GM19324 (cell line): ENCODE results near the gene ANKH.

Source experiments
- ATAC-seq: cut with Tn5 transposase; IDR thresholded peaks from one replicate; pipeline ENCODE4 v1.9.1; 2021; ENCODE audit warnings: mild to moderate bottlenecking, moderate library complexity; ENCODE audit not compliant: unreplicated experiment, low FRiP score

ANKH gene

DNA sequence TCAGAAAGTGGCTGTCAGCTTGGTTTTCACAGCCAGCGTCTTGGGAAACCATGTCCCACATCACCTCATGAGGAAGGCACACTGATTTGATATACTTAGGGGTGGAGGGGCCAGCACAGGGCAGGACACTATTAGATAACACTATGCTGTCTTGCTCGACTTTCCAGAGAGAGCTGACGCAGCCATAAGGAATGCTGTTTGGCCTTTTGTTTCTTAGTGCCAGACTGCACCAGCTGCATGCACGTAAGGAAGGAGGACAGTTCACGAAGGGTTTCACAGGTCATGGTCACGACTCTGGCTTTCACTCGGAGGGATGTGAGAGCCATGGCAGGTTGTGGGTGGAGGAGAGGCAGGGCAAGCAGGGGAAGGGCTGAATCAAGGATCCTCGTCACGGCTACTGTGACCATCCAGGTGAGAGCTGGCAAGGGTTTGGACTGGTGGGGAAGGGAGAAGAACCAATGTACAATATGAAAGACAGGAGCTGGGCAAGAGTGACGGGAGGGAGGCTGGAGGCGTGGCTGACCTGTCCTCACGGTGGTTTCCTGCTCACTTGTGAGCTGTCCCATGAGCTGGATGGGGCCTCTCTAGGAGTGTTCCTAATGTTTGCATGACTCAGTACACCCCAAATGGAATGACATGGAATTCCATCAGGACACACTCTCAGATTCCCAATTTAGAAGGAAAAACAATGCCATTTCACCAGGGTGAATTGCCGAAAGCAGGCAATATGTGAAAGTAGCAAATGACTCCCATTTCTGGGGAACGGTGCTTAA, 145.3 kb downstream of the ANKH start:
- ATAC-seq, result no peak

DNA sequence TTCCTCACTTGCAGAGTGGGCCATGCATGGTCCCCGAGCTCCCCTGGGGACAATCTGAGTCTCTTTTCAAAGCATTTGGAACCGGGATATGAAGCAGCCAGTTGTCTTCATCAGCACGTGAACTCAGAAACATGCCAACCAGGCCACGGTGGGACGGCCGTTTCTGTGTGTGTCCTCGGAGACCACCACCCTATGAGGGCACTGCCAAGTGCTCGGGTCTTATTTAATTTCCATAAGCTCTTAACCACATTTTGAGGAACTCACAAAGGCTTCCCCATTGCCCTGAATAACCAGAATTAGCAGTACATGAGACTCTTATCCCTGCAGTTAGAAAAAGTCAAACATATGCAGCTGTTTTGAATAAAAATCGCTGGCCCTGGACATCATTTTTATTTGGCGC, 146.9 kb downstream of the ANKH start:
- ATAC-seq, result no peak

DNA sequence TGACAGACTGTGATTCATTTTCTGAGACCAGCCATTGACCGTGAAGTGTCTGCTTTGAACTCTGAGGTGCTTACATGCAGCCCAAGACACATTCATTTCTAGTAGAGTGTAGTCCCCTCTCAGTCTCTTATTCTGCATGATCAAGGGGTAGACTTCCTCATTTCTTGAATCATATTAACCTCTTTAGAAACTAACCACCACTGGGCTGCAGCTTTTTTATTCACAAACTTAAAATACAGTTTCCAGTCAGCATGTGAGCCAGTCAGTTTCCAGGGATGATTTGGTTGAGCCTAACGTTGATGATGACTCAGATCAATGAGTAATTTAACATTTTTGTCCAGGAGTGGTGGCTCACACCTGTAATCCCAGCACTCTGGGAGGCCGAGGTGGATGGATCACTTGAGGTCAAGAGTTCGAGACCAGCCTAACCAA, 147.9 kb downstream of the ANKH start:
- ATAC-seq, result no peak

DNA sequence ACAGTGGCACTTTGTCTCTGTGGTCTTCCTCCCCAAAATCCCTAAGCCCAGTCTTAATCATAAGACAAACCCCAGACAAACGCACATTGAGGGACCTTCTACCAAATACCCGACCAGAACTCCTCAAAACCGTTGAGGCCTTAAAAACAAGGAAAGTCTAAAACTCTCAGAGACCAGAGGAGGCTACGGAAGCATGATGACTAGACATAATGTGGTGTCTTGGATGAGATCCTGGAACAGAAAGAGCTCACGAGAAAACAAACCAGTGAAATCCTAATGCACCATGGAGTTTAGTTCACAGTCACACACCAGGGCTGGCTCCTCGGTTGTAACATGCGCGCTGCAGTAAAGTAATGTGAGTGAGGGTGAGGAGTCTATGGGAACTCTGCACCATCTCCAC, 148.7 kb downstream of the ANKH start:
- ATAC-seq, result no peak

DNA sequence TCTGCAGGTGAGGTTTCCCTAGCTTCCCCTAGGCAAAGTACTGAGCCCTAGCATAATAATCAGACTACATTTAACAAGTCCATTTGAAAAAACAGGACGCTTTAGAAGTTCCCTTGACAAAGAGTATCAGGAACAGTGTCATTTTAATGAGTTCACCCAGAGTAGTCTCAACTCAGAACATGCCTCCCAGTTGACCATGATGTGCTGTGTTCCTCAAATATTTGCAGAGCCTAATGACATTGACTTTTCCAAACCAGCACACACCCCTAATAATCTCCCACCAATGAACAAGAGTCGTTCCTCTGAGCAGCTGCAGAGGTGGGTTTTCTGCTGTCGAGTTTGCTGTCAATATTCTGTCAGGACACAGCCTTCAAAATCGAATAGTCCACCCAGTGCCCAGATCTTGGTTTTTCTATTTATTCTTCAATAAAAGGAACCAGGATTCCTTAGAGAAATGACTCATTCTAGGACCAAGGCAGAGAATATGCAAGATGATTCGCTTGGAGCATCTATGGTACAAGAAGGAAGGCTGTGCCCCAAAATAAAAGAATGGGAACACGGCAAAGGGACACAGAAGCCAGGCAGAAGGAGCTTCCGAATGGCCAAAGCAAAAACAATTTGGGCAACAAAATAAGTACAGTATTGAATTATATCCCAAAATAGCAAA, 149.5 kb downstream of the ANKH start:
- ATAC-seq, result no peak

DNA sequence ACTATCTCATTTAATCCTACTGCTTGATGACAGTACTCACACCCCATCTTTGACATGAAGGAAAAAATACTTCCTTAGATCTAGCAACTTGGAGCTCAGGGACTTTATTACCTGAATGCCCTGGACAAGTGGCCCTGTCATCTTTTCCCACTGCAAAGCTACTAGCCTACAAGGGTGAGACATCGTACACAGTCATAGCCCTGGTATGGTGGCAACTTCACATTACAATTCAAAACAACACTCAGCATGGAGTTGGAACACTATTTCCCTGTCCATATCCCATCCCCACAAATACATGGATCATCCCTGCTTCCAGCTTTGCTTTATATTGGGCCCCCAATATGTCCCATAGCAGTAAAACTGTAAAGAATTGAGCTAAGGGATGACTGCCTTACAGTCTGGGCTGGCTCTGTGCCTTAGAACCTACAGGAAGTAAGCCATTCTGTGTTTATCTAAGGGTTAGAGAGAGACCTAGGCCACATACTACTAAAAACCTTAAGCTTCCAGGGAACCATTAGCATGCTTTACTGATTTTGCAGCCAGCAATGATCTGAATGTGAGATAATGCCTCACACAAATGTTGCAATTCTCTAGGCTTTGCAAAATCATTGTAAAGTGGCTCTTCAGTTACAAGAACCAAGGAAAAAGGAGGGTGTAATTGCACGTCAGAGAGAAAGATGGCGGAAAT, 151.2 kb downstream of the ANKH start:
- no peak for ATAC-seq

DNA sequence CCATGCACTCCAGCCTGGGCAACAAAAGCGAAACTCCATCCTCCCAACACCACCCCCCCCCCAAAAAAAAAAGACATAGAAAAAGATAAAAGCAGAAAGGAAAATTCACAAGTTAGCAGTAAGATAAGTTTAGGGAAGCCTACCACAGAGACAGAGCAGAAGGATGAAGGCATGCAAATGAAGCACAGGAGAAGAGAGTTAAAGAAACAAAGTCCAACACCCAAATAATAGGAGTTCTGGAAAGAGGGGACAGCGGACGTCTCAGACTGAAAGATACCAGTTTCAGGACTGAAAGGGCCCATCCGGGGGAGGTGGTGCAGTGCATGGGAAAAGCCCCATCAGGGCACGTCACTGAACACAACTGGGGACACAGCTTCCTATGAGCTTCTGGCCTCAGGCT, 152.8 kb downstream of the ANKH start:
- no peak for ATAC-seq

DNA sequence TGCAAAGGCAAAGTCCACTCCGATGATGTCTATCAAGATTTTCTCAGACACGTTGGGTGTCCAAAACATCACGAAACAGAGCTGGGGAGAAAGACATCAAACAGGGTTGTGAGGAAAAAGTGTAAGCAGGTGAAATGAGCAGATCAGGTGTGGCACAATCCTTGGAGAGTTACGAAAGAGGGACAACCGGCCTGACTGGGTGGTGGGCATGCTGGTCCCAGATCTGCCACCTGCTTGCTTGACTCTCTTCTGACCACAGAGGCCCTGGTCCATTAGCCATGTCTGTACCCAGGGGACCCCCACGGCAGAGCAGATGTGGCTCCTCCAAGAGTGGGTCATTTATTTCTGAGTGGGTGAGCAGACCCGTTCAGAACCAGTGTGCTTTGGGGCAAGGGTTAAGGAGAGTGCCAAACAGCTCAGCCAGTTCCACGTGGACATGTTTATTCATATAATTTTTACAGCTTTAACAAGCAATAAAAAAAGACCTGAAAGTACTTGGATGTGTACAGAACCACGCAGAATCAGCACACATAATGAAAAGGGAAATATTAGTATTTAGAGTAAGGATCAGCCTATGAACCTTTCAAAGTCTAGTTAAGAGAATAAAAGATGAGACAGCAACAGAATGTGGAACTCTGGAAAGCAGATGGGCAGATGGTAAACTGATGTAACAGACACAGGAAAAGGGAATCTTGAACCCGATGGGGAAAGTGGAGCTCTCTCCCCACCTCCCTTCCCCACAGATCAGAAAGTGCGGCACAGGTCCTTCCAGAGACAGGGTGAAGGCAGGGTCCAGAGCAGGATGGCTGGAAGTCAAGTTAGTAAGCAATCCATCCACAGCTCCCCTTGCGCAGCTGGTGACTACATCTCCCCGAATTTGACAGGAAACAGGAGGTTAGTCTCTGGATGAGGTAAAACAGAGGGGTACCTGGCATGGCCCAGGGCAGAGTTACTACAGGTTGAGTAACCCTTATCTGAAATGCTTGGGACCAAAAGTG, 154.5 kb downstream of the ANKH start:
- ATAC-seq, result no peak

DNA sequence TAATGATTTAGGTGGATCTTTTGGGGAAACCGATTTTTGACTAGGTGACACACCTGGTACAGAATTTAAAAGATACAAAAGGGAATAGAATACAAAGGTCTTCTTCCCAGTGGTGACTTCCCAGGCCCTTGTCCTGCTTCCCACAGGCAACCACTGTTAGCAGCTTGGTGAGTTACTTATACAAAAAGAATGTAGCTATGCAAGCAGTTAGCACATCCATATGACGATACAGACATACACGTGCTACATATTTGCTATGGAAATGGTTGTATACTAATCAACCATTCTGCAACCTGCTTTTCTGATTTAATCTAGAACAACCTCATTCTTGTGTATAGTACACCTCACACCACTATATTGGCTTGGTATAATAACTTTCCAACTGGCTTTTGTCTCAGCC, 156.1 kb downstream of the ANKH start:
- ATAC-seq, result no peak

DNA sequence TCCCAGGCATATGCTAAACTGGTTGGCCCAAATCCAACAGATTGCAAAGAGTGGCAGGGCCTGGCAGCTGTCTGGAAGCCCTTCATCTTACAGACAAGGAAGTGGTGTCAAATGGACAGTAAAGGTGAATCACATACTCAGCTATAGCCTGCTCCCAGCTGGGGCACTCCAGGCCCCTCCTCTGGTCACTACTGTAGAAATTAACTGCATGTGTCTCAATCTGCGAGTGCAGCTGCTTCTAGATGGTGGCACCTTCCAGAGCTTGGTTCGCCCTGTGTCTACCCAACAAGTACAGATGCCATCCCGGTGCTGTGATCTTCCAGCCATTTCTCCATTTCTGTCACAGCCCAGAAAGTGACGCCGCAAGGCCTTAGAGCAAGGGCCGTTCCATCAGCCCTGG, 156.9 kb downstream of the ANKH start:
- no peak for ATAC-seq

DNA sequence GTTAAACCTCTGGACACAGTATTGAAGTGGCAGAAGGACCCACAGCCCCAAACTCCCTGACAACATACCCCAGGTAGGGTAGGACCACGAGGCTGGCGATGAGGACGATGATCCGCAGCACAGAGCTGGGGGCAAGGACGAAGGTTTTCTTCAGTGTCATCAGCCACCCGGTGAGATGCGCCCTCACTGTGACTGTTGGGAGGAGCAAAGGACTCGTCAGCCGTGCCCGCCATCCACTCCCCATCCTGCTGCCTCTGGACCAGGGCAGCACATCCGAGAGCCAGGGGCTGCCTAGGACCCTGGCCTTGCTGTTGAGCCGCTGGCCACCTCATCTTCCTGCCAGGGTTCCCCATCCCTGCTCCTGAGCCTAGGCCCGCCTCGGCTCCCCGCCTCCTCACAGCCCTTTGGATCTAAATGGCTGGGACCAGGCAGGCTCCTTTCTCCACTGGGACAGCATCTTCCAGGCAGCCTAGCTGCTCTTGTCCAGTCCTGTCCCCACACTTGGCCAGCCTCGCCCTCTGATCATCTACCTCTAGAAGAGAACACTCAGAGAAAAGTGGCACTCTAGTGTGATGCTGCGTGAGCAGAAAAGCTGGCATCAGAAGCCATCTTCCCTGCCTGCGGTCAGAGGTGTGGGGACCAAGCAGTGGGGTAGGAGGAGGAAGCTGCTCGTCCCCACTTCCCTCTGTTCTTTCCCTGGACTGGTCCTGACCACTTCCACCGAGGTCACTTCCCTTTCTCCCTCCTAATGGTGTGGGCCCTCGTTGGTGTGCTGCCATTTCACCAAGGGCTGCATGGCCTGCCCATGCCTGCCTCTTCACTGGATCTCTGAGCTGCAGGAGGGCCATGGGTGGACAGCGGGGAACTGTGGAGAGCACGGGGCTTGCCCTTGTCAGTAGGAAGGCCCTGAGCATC, 157.8 kb downstream of the ANKH start:
- ATAC-seq, result no peak

DNA sequence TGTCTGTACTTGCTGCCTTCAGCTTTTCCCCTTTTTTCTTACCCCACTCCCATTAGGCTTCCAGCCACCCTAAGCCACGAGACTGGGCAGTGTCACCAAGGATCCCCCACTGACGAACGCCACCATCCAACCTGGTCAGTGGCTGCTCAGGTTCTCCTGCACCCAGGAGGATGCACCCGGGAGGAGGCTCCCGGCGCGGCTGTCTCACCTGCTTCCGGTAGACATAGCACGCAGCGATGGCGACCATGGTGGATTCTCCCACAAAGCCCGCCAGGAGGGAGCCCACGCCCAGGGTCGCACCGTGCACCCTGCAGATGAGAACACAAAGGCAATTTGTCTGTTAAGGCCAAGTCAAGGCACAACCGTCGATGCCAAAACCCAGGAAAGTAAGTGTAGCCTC, 158.9 kb downstream of the ANKH start:
- no peak for ATAC-seq

DNA sequence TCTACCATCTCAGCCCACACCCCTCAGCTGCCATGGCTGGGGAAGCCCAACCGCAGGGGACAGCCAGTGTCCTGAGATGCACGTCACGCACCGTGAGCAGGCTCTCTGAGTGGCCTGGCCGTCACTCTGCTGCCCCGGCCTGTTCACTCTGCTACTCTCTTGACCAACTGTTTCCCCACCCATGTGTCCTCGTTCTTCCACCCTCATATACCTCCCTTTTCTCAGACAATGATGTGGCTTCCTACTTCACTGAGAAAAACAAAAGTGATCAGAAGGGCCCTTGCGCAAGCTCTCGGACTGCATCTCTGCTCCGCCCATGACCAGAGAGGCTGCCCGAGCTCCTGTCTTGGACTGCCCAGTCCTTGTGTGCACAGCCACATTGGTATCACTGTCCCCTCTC, 159.4 kb downstream of the ANKH start:
- ATAC-seq, result no peak

DNA sequence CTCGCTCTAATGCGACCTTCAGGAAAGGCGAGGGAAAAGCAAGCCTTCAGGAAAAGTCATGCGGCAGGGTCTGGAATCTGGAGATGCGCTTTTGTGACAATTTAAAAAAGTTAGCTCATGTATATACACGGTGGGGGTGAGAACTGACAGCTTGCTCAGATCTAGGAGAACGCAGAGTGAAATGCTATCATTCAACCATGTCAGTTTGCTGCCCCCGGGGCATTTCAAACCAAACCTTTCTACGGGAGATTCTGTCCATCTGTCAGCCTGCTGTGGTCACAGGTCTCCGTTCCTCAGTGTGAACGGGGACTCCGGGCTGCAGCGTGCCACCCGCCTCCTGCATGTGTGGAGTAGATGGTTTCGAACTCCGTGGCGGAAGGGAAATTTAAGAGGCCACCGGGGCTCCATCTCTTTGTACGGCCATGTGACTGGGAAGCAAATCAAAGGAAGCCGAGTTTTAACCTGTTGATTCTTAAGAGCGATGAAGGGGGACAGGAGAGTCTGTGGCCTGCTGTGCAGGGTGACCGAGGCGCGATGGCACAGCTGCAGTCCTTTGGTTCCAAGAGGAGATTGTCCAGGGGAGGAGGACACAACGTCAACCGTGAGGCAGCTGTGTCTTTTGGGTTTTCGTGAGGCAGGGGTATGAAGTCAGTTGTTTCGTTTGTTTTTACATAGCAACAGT, 161.1 kb downstream of the ANKH start:
- ATAC-seq, result no peak

DNA sequence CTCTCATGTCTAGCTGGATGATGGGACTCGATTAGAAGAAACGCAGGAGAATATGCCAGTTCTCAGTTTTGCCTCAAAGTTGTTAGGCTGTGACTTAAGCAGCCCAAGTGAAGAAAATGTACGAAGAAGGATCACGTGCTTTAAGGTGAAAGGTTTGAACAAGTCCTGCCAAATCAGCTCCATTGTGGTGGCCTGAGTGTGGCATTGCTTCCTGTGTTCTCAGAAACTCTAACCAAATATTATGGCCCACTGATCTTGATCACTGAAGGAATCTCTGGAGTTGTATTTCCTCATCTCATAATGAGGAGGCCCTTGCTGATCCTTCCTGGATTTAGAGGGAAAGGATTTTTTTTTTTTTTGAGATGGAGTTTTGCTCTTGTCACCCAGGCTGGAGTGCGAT, 163.0 kb downstream of the ANKH start:
- ATAC-seq, result no peak

DNA sequence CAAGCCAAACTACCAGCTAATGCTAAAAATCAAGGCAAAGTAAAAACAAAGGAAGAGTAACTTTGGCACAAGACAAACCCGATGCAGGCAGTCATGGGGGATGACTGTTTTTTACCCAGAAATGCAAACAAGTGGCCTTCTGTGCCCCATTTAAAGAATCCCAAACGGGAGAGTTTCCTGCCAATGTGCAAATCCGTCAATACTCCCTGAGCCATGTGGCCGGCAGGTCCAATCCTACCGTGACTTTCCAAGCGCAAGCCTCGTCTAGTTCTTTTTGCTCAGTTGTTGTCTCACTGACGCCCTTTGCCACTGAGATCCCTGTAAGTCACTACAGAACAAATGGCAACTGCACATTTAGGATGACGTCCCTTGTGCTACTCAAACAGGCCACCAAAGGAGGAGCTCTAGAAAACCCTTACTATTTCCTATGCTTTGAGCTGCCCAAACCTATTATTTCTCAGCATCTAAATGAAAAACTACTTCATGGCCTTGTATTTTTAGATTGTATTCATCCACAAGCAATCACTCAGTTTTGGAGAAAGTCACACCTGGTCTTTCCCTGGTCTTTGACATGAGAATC, 163.7 kb downstream of the ANKH start:
- no peak for ATAC-seq

DNA sequence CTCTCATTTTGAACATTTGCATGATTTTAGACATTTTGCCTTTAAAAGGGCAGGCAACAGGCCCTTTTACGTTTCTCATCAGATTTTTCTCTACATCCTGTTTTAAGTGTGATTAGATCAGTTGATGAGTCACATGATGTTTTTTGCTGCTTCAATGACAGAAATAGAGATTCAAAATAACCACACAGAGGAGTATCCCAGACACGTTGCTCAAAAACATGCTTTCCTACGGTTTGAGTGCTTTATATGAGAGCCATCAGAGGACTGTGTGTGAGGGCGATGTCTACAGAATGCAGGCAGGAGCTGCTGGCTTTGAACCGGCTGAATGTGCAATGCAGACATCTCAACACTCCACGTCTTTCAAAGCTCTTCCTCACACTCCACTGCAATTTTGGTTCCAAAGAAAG, 165.0 kb downstream of the ANKH start:
- ATAC-seq, result no peak

DNA sequence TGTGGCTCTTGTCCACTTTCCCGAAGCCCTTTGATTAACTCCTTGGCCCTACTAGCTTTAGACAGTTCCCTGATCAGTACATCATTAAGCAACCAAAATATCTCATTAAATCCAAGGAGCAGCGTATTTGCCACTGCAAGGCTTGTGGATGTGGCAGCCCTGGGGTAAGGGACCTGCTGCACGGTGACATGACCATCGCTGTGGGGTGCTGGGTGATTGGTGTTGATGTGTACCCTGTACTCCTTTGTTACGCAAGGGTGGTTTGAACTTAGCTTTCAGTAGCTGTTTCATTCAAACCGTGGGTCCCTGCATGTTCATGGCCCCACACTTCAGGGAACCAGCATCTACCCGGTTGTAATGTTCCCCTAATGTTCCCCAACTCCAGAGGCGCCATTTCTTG, 166.0 kb downstream of the ANKH start:
- no peak for ATAC-seq
